ENCODE data around the gene DOC2A. TPM values are rescaled to one million over a fixed set of nuclear protein-coding genes. Genes with fewer than 3 reads are reported as not detected.

DOC2A gene
- total and polyA plus RNA-seq, 2 experiments from 2014 or later: 9.8 to 10.0 TPM

- TF ChIP-seq ETS1 (IDR thresholded peaks at IDR 0.05) (no peak), EZH2 (IDR thresholded peaks at IDR 0.05; ENCODE audit: low read depth, unreplicated experiment) (no peak), STAT1 (IDR thresholded peaks at IDR 0.05; ENCODE audit: unreplicated experiment) (no peak), JUNB (IDR thresholded peaks at IDR 0.05; ENCODE audit: unreplicated experiment) (no peak)
Measured at GRCh38 chr16:30033270-30033669, 22.4 kb upstream of the DOC2A start (continued).

- peaks cover 21% of the 10 kb centered on the region for H3K27me3 Mint-ChIP-seq (ENCODE audit: insufficient read depth, low read depth, poor library complexity)
- peak overlapping the region; percentile 90 for H2AFZ ChIP-seq
- peak; percentile 94 for DNase-seq (ENCODE audit: low spot score)
- H3K27ac Mint-ChIP-seq: no peak overlapping the region
- H3K79me2 ChIP-seq (replicated peaks; ENCODE audit: insufficient read depth): no peaks in the 10 kb centered on the region
- H3K27me3 ChIP-seq (ENCODE audit: insufficient read depth): peaks cover 10% of the 10 kb centered on the region; the same call in 1 of the 2 replicates
- 0 out of 2 replicates have a peak, but pooled peaks cover 3% of the 10 kb centered on the region for H3F3A ChIP-seq (replicated peaks; ENCODE audit: low read depth)
- peak overlapping the region; percentile 95 for H3K4me2 ChIP-seq
- peaks cover 39% of the 10 kb centered on the region for H3K4me1 Mint-ChIP-seq
- H3K36me3 ChIP-seq (ENCODE audit: insufficient read depth): no peaks in the 10 kb centered on the region
- H3K4me3 Mint-ChIP-seq: peak overlapping the region; percentile 83
- peak; percentile 49 for ATAC-seq
- H3K4me3 ChIP-seq: peak overlapping the region; percentile 83
- no peak overlapping the region for H3K27ac ChIP-seq (ENCODE audit: low read depth)
- H3K9me2 ChIP-seq (ENCODE audit: insufficient read depth): no peaks in the 10 kb centered on the region
- TF ChIP-seq CREB1 (CRISPR knock-in tag; IDR thresholded peaks at IDR 0.05; ENCODE audit: low read depth) (no peak), ETS1 (IDR thresholded peaks at IDR 0.05) (no peak), CTCF (conservative IDR thresholded peaks at IDR 0.05; ENCODE audit: low read depth in 2 of 2) (peak; percentile 96 to 99)
- peaks cover 3% of the 10 kb centered on the region; the same call in 1 of the 3 replicates for H3K9me3 Mint-ChIP-seq
- H3K36me3 Mint-ChIP-seq (ENCODE audit: low read depth): no peaks in the 10 kb centered on the region; the same call in 1 of the 3 replicates
- H3K4me1 ChIP-seq (ENCODE audit: insufficient read depth): peaks cover 24% of the 10 kb centered on the region
- no peaks in the 10 kb centered on the region; the same call in 1 of the 2 replicates for H4K20me1 ChIP-seq (replicated peaks; ENCODE audit: insufficient read depth)
Measured at GRCh38 chr16:30032083-30032819, 21.4 kb upstream of the DOC2A start.

GRCh38 chr16:30031477-30031918 is 20.7 kb upstream of the DOC2A start:
- Mint-ChIP-seq H3K4me1 (peaks cover 39% of the 10 kb centered on the region), H3K9me3 (peaks cover 1% of the 10 kb centered on the region; the same call in 1 of the 3 replicates), H3K27ac (no peak overlapping the region), H3K4me3 (peak overlapping the region; percentile 83), H3K27me3 (ENCODE audit: insufficient read depth, low read depth, poor library complexity) (peaks cover 20% of the 10 kb centered on the region), H3K36me3 (ENCODE audit: low read depth) (no peaks in the 10 kb centered on the region; the same call in 1 of the 3 replicates)
- Histone ChIP-seq H3K4me1 (ENCODE audit: insufficient read depth) (peaks cover 24% of the 10 kb centered on the region), H2AFZ (peak overlapping the region; percentile 90), H3F3A (replicated peaks; ENCODE audit: low read depth) (0 out of 2 replicates have a peak, but pooled peaks cover 3% of the 10 kb centered on the region), H3K27ac (ENCODE audit: low read depth) (no peak overlapping the region), H4K20me1 (replicated peaks; ENCODE audit: insufficient read depth) (no peaks in the 10 kb centered on the region; the same call in 1 of the 2 replicates), H3K4me3 (peak overlapping the region; percentile 83), H3K27me3 (ENCODE audit: insufficient read depth) (peaks cover 10% of the 10 kb centered on the region; the same call in 1 of the 2 replicates), H3K9me2 (ENCODE audit: insufficient read depth) (no peaks in the 10 kb centered on the region), H3K79me2 (replicated peaks; ENCODE audit: insufficient read depth) (no peaks in the 10 kb centered on the region), H3K36me3 (ENCODE audit: insufficient read depth) (no peaks in the 10 kb centered on the region), H3K4me2 (peak overlapping the region; percentile 95)
- no peak for DNase-seq (ENCODE audit: low spot score)
- peak; percentile 6 for ATAC-seq
- no peak for TF ChIP-seq ETS1 (IDR thresholded peaks at IDR 0.05)
- no peak for TF ChIP-seq ZNF114 (CRISPR knock-in tag; IDR thresholded peaks at IDR 0.05)
- TF ChIP-seq POLR2AphosphoS5 (IDR thresholded peaks at IDR 0.05; ENCODE audit: low read depth): no peak

Data from GM23338 (cell line).